ENCODE measurements around the gene GPC6.

The GPC6 gene

GRCh38 chr13:93235258-93236015, 8.8 kb downstream of the GPC6 start:
- H3K4me2 ChIP-seq (ENCODE audit: low read length) = no peak overlapping the region
- H3K27ac ChIP-seq (ENCODE audit: low read depth, low read length, poor library complexity, severe bottlenecking) = no peak overlapping the region
- no peak overlapping the region for H3K9ac ChIP-seq (ENCODE audit: low read length)
- H3K27me3 ChIP-seq (ENCODE audit: insufficient read depth, low read length) = no peaks in the 10 kb centered on the region
- H3K9me2 ChIP-seq (ENCODE audit: low read depth, low read length) = no peaks in the 10 kb centered on the region
- no peaks in the 10 kb centered on the region for H3K79me2 ChIP-seq (ENCODE audit: insufficient read depth, low read length)
- H4K20me1 ChIP-seq (ENCODE audit: insufficient read depth, low read length) = no peaks in the 10 kb centered on the region
- H3K4me1 ChIP-seq (ENCODE audit: insufficient read depth, low read length, severe bottlenecking) = no peaks in the 10 kb centered on the region
- H3K9me3 ChIP-seq (ENCODE audit: low read length) = no peaks in the 10 kb centered on the region
- no peak for TF ChIP-seq EZH2 (IDR thresholded peaks at IDR 0.05; ENCODE audit: borderline replicate concordance, low read length)
- no peak for TF ChIP-seq CTCF (IDR thresholded peaks at IDR 0.05; ENCODE audit: low read length)
- no peaks in the 10 kb centered on the region for H3F3A ChIP-seq (ENCODE audit: insufficient read depth, low read length)
- no peak overlapping the region for H2AFZ ChIP-seq (ENCODE audit: low read length)
- no peak overlapping the region for H3K4me3 ChIP-seq (ENCODE audit: low read depth, low read length, poor library complexity, severe bottlenecking)
- no peaks in the 10 kb centered on the region for H3K36me3 ChIP-seq (ENCODE audit: insufficient read depth, low read length)

- H3K9me3 ChIP-seq (ENCODE audit: low read length) = no peaks in the 10 kb centered on the region
- H4K20me1 ChIP-seq (ENCODE audit: insufficient read depth, low read length) = no peaks in the 10 kb centered on the region
- H3K4me1 ChIP-seq (ENCODE audit: insufficient read depth, low read length, severe bottlenecking) = no peaks in the 10 kb centered on the region
- H3K4me3 ChIP-seq (ENCODE audit: low read depth, low read length, poor library complexity, severe bottlenecking) = no peak overlapping the region
- TF ChIP-seq EZH2 (IDR thresholded peaks at IDR 0.05; ENCODE audit: borderline replicate concordance, low read length) (no peak), CTCF (IDR thresholded peaks at IDR 0.05; ENCODE audit: low read length) (no peak)
- no peaks in the 10 kb centered on the region for H3K36me3 ChIP-seq (ENCODE audit: insufficient read depth, low read length)
- H3K9ac ChIP-seq (ENCODE audit: low read length) = no peak overlapping the region
- no peaks in the 10 kb centered on the region for H3K79me2 ChIP-seq (ENCODE audit: insufficient read depth, low read length)
- no peak overlapping the region for H3K4me2 ChIP-seq (ENCODE audit: low read length)
- no peak overlapping the region for H3K27ac ChIP-seq (ENCODE audit: low read depth, low read length, poor library complexity, severe bottlenecking)
- no peak overlapping the region for H2AFZ ChIP-seq (ENCODE audit: low read length)
- H3K27me3 ChIP-seq (ENCODE audit: insufficient read depth, low read length) = no peaks in the 10 kb centered on the region
- H3K9me2 ChIP-seq (ENCODE audit: low read depth, low read length) = no peaks in the 10 kb centered on the region
- no peaks in the 10 kb centered on the region for H3F3A ChIP-seq (ENCODE audit: insufficient read depth, low read length)
These were observed 12.1 kb downstream of the GPC6 start for GRCh38 chr13:93238711-93239110.

GRCh38 chr13:93243375-93244063, 16.9 kb downstream of the GPC6 start:
- Histone ChIP-seq H3K79me2 (ENCODE audit: insufficient read depth, low read length) (no peaks in the 10 kb centered on the region), H3K9me3 (ENCODE audit: low read length) (no peaks in the 10 kb centered on the region), H3K4me3 (ENCODE audit: low read depth, low read length, poor library complexity, severe bottlenecking) (no peak overlapping the region), H2AFZ (ENCODE audit: low read length) (no peak overlapping the region), H3K27me3 (ENCODE audit: insufficient read depth, low read length) (no peaks in the 10 kb centered on the region), H3K9ac (ENCODE audit: low read length) (no peak overlapping the region), H3K4me1 (ENCODE audit: insufficient read depth, low read length, severe bottlenecking) (no peaks in the 10 kb centered on the region), H3K36me3 (ENCODE audit: insufficient read depth, low read length) (no peaks in the 10 kb centered on the region), H3K9me2 (ENCODE audit: low read depth, low read length) (no peaks in the 10 kb centered on the region), H3F3A (ENCODE audit: insufficient read depth, low read length) (no peaks in the 10 kb centered on the region), H3K27ac (ENCODE audit: low read depth, low read length, poor library complexity, severe bottlenecking) (no peak overlapping the region), H3K4me2 (ENCODE audit: low read length) (no peak overlapping the region), H4K20me1 (ENCODE audit: insufficient read depth, low read length) (no peaks in the 10 kb centered on the region)
- TF ChIP-seq CTCF (IDR thresholded peaks at IDR 0.05; ENCODE audit: low read length) (no peak), EZH2 (IDR thresholded peaks at IDR 0.05; ENCODE audit: borderline replicate concordance, low read length) (no peak)

All from OCI-LY1 (cell line).